ENCODE results near the gene AIP. TPM values are rescaled to one million over a fixed set of nuclear protein-coding genes. Genes with fewer than 3 reads are reported as not detected.

AIP gene
- total and polyA plus RNA-seq, 9 of the 15 experiments (the other 6 are each of a cell fraction or from before 2014, with no cell fraction given), result 5.2 to 92.5 (median 52.7) TPM

GRCh38 chr11:67507864-67508485 is 25.1 kb downstream of the AIP start, which contains the start of gene CDK2AP2 (continued):
- TF ChIP-seq CREB3 (tag; conservative IDR thresholded peaks at IDR 0.05; ENCODE audit: low read depth) (no peak), FOXP1 (CRISPR knock-in tag; IDR thresholded peaks at IDR 0.05) (no peak), SAP30 (IDR thresholded peaks at IDR 0.05; ENCODE audit: borderline replicate concordance, insufficient read depth, low read depth, low read length, poor library complexity, severe bottlenecking) (peak; percentile 65), MXI1 (IDR thresholded peaks at IDR 0.05; ENCODE audit: low read depth, low read length) (peak; percentile 41; the same call in 1 of the 2 replicates), SIN3A (IDR thresholded peaks at IDR 0.05; ENCODE audit: borderline replicate concordance in 2 of 2, control insufficient read depth in 1 of 2, low read depth in 2 of 2, low read length in 2 of 2) (no peak), EHMT2 (IDR thresholded peaks at IDR 0.05) (no peak), HMBOX1 (IDR thresholded peaks at IDR 0.05) (no peak), GTF2F1 (IDR thresholded peaks at IDR 0.05; ENCODE audit: low read depth, low read length) (no peak), TFE3 (CRISPR knock-in tag; IDR thresholded peaks at IDR 0.05) (no peak), MTF1 (CRISPR knock-in tag; IDR thresholded peaks at IDR 0.05; ENCODE audit: borderline replicate concordance) (no peak), ARHGAP35 (IDR thresholded peaks at IDR 0.05; ENCODE audit: partially characterized antibody) (no peak), MCM5 (IDR thresholded peaks at IDR 0.05; ENCODE audit: low read depth) (no peak), TAF1 (IDR thresholded peaks at IDR 0.05; ENCODE audit: control insufficient read depth, extremely low read depth, insufficient read depth, low read length, severe bottlenecking) (peak; percentile 16), MYC (IDR thresholded peaks at IDR 0.05; ENCODE audit: low read depth, low read length) (no peak), MYC (CRISPR knock-in tag; IDR thresholded peaks at IDR 0.05; ENCODE audit: borderline replicate concordance, low read depth) (peak; percentile 22; the same call in 1 of the 2 replicates), SRF (CRISPR knock-in tag; IDR thresholded peaks at IDR 0.05) (no peak), U2AF2 (optimal IDR thresholded peaks at IDR 0.05; ENCODE audit: low read depth, low read length) (no peak), ZNF184 (CRISPR knock-in tag; IDR thresholded peaks at IDR 0.05) (no peak), ZBTB5 (IDR thresholded peaks at IDR 0.05) (peak; percentile 67), TARDBP (IDR thresholded peaks at IDR 0.05) (0 out of 2 replicates have a peak, but pooled peaks have one; percentile 50), ZNF277 (CRISPR knock-in tag; IDR thresholded peaks at IDR 0.05; ENCODE audit: borderline replicate concordance) (no peak)

Data from K562 (cell line).